HepG2 (cell line): ENCODE results near the gene ACE. TPM values are rescaled to one million over a fixed set of nuclear protein-coding genes. Genes with fewer than 3 reads are reported as not detected.
A peak's percentile ranks its signal among the peaks of the same experiment; 100 is the strongest.

ENCODE experiments used
- ADNP ChIP-seq: sonication (generic); formaldehyde crosslinking; IDR thresholded peaks from 2 replicates; pipeline ENCODE4 v1.4.0; 2020; ENCODE audit warnings: missing genetic modification reagents
- AGO2 ChIP-seq: fragments of 200-400 bp; formaldehyde crosslinking; optimal IDR thresholded peaks from 2 replicates; pipeline ENCODE3; 2017; ENCODE audit warnings: mild to moderate bottlenecking, low read depth, low read length, moderate library complexity
- ARNT ChIP-seq: fragments of 450-650 bp; IDR thresholded peaks from 2 replicates; pipeline ENCODE4 v1.6.1; 2017
- CCDC6 ChIP-seq: sonication (generic); formaldehyde crosslinking; IDR thresholded peaks from 2 replicates; pipeline ENCODE4 v1.8.1; 2022; ENCODE audit warnings: mild to moderate bottlenecking, missing genetic modification reagents, moderate library complexity
- JDP2 ChIP-seq: sonication (generic); formaldehyde crosslinking; IDR thresholded peaks from 2 replicates; pipeline ENCODE4 v1.8.1; 2022; ENCODE audit warnings: missing genetic modification reagents, borderline replicate concordance
- NR0B2 ChIP-seq: sonication (generic); formaldehyde crosslinking; IDR thresholded peaks from 2 replicates; pipeline ENCODE4 v1.4.0; 2020; ENCODE audit warnings: mild to moderate bottlenecking, missing genetic modification reagents
- POGZ ChIP-seq: sonication (generic); formaldehyde crosslinking; IDR thresholded peaks from 2 replicates; pipeline ENCODE4 v1.4.0; 2020; ENCODE audit warnings: mild to moderate bottlenecking, missing genetic modification reagents
- SIN3A ChIP-seq: IDR thresholded peaks from 2 replicates; pipeline ENCODE4 v1.6.1; 2011; ENCODE audit warnings: low read depth, mild to moderate bottlenecking, control low read depth, low read length, borderline replicate concordance
- SP1 ChIP-seq, 2 experiments: fragments of 450-650 bp in 1 of 2; sonication (generic) in 1 of 2; formaldehyde crosslinking in 1 of 2; IDR thresholded peaks; 2 replicates each; pipeline versions ENCODE4 v1.4.0 to v1.6.1; 2016 to 2020; ENCODE audit warnings: missing genetic modification reagents in 1 of 2
- SP2 ChIP-seq: sonication (generic); formaldehyde crosslinking; IDR thresholded peaks from 2 replicates; pipeline ENCODE4 v1.5.1; 2020; ENCODE audit warnings: mild to moderate bottlenecking, missing genetic modification reagents
- ZNF282 ChIP-seq: fragments of 450-650 bp; IDR thresholded peaks from 2 replicates; pipeline ENCODE4 v1.6.1; 2018; ENCODE audit not compliant: partially characterized antibody
- ZNF292 ChIP-seq: sonication (generic); formaldehyde crosslinking; IDR thresholded peaks from 2 replicates; pipeline ENCODE4 v1.8.1; 2022; ENCODE audit warnings: mild to moderate bottlenecking, low read depth, missing genetic modification reagents, borderline replicate concordance
- ZNF850 ChIP-seq: sonication (generic); formaldehyde crosslinking; conservative IDR thresholded peaks from 2 replicates; pipeline ENCODE4 v1.9.0; 2021; ENCODE audit warnings: mild to moderate bottlenecking, missing genetic modification reagents
- polyA plus RNA-seq, 8 experiments: library from polyadenylated mRNA; depleted of rRNA in 3 of 8; stranded (reverse) in 7 of 8; unstranded in 1 of 8; fragments of >200 nt; fragmentation: Illumina TruSeq in 4 of 8; extraction: Trizol in 4 of 8; gene quantifications; 2 replicates each; pipeline versions ENCODE4 v1.2.1 to v1.2.3, GENCODE V29; 2011 to 2016; ENCODE audit warnings: low read depth in 4 of 8, missing spikeins in 1 of 8, mixed read lengths in 1 of 8; ENCODE audit not compliant: insufficient read depth in 1 of 8
- total RNA-seq, 5 experiments: library from RNA; depleted of rRNA; stranded (reverse); fragments of >200 nt; fragmentation: Illumina TruSeq; extraction: Trizol; gene quantifications; 2 replicates each; pipeline ENCODE4 v1.2.3, GENCODE V29; 2016; ENCODE audit warnings: low read depth in 1 of 5
- TF ChIP-seq, protein P1 (sequence below): sonication (generic); formaldehyde crosslinking; IDR thresholded peaks from 2 replicates; pipeline ENCODE4 v1.4.0; 2020; ENCODE audit warnings: low read depth, mild to moderate bottlenecking, missing genetic modification reagents
- TF ChIP-seq, protein P2 (sequence below): sonication (generic); formaldehyde crosslinking; IDR thresholded peaks from 2 replicates; pipeline ENCODE4 v1.9.0; 2021; ENCODE audit warnings: missing genetic modification reagents, borderline replicate concordance
- TF ChIP-seq, protein P3 (sequence below): sonication (generic); formaldehyde crosslinking; IDR thresholded peaks from 2 replicates; pipeline ENCODE4 v1.4.0; 2020; ENCODE audit warnings: mild to moderate bottlenecking, missing genetic modification reagents
- TF ChIP-seq, protein P4 (sequence below): sonication (generic); formaldehyde crosslinking; IDR thresholded peaks from 2 replicates; pipeline ENCODE4 v1.4.0; 2020; ENCODE audit warnings: missing genetic modification reagents
- TF ChIP-seq, protein P5 (sequence below): sonication (generic); formaldehyde crosslinking; IDR thresholded peaks from 2 replicates; pipeline ENCODE4 v1.4.0; 2020; ENCODE audit warnings: missing genetic modification reagents

Gene ACE
- total and polyA plus RNA-seq, 2 of the 13 experiments (the other 11 are each of a cell fraction or from before 2014, with no cell fraction given), result 0.08 to 0.13 TPM

DNA sequence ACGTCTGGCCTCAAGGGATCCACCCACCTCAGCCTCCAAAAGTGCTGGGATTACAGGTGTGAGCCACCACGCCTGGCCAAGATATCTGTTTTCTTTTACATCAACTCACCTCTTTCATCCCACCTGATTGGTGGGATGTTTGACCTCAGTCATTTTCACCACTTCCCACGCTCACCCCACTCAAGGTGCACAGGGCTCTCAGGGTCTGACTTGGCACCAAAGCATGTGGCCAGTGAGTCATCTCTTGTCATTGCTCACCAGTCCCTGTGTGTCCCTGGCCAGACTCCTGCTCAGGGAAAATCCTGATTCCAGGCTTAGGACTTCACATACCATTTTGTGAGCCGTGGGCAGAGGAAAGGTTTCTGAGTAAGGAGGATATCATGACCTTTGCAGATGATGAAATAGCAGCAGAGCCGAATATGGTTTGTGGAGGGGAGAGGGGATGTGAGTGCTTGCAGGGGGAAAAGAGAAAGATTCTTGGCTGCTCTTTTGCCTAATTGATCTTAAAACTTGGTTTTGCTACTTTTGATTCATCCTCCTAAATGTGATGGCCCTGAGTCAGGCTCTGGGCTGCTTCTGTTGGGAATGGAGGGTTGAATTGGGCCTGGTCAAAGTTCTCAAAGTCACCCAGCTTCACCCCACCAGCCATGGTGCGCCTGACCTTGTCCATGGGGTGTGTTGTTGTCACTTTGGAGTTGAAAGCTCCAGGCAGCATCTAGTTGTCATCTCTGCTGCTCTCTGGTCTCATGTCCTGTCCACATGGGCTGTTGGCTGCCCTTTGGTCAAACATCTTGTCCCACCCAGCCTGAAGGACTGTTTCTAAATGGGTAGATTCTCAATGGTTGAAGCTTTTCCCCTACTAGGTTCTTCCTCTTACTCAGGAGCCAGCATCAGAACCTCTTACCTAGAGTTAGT, 40.3 kb downstream of the ACE start (continued):
- TF ChIP-seq, protein P1, sequence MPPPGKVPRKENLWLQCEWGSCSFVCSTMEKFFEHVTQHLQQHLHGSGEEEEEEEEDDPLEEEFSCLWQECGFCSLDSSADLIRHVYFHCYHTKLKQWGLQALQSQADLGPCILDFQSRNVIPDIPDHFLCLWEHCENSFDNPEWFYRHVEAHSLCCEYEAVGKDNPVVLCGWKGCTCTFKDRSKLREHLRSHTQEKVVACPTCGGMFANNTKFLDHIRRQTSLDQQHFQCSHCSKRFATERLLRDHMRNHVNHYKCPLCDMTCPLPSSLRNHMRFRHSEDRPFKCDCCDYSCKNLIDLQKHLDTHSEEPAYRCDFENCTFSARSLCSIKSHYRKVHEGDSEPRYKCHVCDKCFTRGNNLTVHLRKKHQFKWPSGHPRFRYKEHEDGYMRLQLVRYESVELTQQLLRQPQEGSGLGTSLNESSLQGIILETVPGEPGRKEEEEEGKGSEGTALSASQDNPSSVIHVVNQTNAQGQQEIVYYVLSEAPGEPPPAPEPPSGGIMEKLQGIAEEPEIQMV, result no peak
- TF ChIP-seq SIN3A (no peak), ZNF850 (CRISPR knock-in tag) (no peak; the same call in 1 of the 2 replicates), SP1 (IDR thresholded peaks at IDR 0.05) (no peak), SP1 (CRISPR knock-in tag; IDR thresholded peaks at IDR 0.05) (no peak), AGO2 (no peak), ARNT (no peak), ADNP (CRISPR knock-in tag) (no peak), NR0B2 (no peak), ZNF282 (no peak), CCDC6 (CRISPR knock-in tag) (no peak), POGZ (peak; percentile 53; the same call in 1 of the 2 replicates), ZNF292 (peak; percentile 90; the same call in 1 of the 2 replicates), SP2 (CRISPR knock-in tag) (peak; percentile 41; the same call in 1 of the 2 replicates), JDP2 (CRISPR knock-in tag) (no peak; the same call in 1 of the 2 replicates)
- TF ChIP-seq, protein P2, sequence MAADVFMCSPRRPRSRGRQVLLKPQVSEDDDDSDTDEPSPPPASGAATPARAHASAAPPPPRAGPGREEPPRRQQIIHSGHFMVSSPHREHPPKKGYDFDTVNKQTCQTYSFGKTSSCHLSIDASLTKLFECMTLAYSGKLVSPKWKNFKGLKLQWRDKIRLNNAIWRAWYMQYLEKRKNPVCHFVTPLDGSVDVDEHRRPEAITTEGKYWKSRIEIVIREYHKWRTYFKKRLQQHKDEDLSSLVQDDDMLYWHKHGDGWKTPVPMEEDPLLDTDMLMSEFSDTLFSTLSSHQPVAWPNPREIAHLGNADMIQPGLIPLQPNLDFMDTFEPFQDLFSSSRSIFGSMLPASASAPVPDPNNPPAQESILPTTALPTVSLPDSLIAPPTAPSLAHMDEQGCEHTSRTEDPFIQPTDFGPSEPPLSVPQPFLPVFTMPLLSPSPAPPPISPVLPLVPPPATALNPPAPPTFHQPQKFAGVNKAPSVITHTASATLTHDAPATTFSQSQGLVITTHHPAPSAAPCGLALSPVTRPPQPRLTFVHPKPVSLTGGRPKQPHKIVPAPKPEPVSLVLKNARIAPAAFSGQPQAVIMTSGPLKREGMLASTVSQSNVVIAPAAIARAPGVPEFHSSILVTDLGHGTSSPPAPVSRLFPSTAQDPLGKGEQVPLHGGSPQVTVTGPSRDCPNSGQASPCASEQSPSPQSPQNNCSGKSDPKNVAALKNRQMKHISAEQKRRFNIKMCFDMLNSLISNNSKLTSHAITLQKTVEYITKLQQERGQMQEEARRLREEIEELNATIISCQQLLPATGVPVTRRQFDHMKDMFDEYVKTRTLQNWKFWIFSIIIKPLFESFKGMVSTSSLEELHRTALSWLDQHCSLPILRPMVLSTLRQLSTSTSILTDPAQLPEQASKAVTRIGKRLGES, result peak; percentile 39; the same call in 1 of the 2 replicates
- TF ChIP-seq, protein P3, sequence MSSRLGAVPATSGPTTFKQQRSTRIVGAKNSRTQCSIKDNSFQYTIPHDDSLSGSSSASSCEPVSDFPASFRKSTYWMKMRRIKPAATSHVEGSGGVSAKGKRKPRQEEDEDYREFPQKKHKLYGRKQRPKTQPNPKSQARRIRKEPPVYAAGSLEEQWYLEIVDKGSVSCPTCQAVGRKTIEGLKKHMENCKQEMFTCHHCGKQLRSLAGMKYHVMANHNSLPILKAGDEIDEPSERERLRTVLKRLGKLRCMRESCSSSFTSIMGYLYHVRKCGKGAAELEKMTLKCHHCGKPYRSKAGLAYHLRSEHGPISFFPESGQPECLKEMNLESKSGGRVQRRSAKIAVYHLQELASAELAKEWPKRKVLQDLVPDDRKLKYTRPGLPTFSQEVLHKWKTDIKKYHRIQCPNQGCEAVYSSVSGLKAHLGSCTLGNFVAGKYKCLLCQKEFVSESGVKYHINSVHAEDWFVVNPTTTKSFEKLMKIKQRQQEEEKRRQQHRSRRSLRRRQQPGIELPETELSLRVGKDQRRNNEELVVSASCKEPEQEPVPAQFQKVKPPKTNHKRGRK (CRISPR knock-in tag), result no peak
- TF ChIP-seq, protein P4, sequence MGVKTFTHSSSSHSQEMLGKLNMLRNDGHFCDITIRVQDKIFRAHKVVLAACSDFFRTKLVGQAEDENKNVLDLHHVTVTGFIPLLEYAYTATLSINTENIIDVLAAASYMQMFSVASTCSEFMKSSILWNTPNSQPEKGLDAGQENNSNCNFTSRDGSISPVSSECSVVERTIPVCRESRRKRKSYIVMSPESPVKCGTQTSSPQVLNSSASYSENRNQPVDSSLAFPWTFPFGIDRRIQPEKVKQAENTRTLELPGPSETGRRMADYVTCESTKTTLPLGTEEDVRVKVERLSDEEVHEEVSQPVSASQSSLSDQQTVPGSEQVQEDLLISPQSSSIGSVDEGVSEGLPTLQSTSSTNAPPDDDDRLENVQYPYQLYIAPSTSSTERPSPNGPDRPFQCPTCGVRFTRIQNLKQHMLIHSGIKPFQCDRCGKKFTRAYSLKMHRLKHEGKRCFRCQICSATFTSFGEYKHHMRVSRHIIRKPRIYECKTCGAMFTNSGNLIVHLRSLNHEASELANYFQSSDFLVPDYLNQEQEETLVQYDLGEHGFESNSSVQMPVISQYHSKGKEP (CRISPR knock-in tag), result no peak
- TF ChIP-seq, protein P5, sequence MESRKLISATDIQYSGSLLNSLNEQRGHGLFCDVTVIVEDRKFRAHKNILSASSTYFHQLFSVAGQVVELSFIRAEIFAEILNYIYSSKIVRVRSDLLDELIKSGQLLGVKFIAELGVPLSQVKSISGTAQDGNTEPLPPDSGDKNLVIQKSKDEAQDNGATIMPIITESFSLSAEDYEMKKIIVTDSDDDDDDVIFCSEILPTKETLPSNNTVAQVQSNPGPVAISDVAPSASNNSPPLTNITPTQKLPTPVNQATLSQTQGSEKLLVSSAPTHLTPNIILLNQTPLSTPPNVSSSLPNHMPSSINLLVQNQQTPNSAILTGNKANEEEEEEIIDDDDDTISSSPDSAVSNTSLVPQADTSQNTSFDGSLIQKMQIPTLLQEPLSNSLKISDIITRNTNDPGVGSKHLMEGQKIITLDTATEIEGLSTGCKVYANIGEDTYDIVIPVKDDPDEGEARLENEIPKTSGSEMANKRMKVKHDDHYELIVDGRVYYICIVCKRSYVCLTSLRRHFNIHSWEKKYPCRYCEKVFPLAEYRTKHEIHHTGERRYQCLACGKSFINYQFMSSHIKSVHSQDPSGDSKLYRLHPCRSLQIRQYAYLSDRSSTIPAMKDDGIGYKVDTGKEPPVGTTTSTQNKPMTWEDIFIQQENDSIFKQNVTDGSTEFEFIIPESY (CRISPR knock-in tag), result no peak
